Keratinocyte (primary cell): Measurements from ENCODE around the gene FLT3LG. TPM values are rescaled to one million over a fixed set of nuclear protein-coding genes. Genes with fewer than 3 reads are reported as not detected.

Experiments
- DNase-seq: peaks from one replicate; pipeline ENCODE4 v3.0.0-alpha.2; 2011; ENCODE audit warnings: low read depth, missing footprints, low spot score
- FAIRE-seq: peaks from 2 replicates; lab custom pipeline; 2011; peaks lifted over from hg19 to GRCh38; lab: Jason Lieb, UNC
- H2AFZ ChIP-seq: 2 replicates; pipeline ENCODE4 v1.6.0; 2012; ENCODE audit warnings: low read length, control low read depth, inconsistent platforms; ENCODE audit not compliant: control insufficient read depth
- H3K27ac ChIP-seq: 2 replicates; pipeline ENCODE4 v1.5.1; 2011; ENCODE audit warnings: low read length; ENCODE audit not compliant: control insufficient read depth, insufficient read depth
- H3K27me3 ChIP-seq: 3 replicates; pipeline ENCODE4 v1.6.0; 2011; ENCODE audit warnings: low read length; ENCODE audit not compliant: control insufficient read depth, insufficient read depth; ENCODE audit errors: extremely low read depth
- H3K36me3 ChIP-seq, 2 experiments: 2 replicates in 1 of 2; 3 replicates in 1 of 2; pipeline ENCODE4 v1.5.1; 2011; ENCODE audit warnings: low read length in 2 of 2, mild to moderate bottlenecking in 1 of 2; ENCODE audit not compliant: control insufficient read depth in 2 of 2, insufficient read depth in 2 of 2; ENCODE audit errors: extremely low read depth in 1 of 2
- H3K4me1 ChIP-seq: 3 replicates; pipeline ENCODE4 v1.5.1; 2011; ENCODE audit warnings: low read length; ENCODE audit not compliant: control insufficient read depth, insufficient read depth; ENCODE audit errors: extremely low read depth
- H3K4me2 ChIP-seq: 3 replicates; pipeline ENCODE4 v1.6.0; 2011; ENCODE audit warnings: low read depth, low read length; ENCODE audit not compliant: control insufficient read depth, insufficient read depth; ENCODE audit errors: extremely low read depth
- H3K4me3 ChIP-seq, 3 experiments: fragments of 200-600 bp in 1 of 3; sonication (generic) in 1 of 3; 2 replicates in 2 of 3; 3 replicates in 1 of 3; pipeline ENCODE4 v1.5.1; 2011 to 2016; ENCODE audit warnings: low read length in 3 of 3, mild to moderate bottlenecking in 3 of 3, control low read depth in 2 of 3, inconsistent platforms in 1 of 3, low read depth in 1 of 3, mixed read lengths in 1 of 3, mixed run types in 1 of 3, moderate library complexity in 1 of 3; ENCODE audit not compliant: control insufficient read depth in 2 of 3, insufficient read depth in 2 of 3; ENCODE audit errors: extremely low read depth in 1 of 3
- H3K79me2 ChIP-seq: 2 replicates; pipeline ENCODE4 v1.6.0; 2012; ENCODE audit warnings: low read length; ENCODE audit not compliant: control insufficient read depth, insufficient read depth
- H3K9ac ChIP-seq: 3 replicates; pipeline ENCODE4 v1.6.0; 2011; ENCODE audit warnings: low read length; ENCODE audit not compliant: control insufficient read depth, insufficient read depth; ENCODE audit errors: extremely low read depth
- H3K9me1 ChIP-seq: 3 replicates; pipeline ENCODE4 v1.6.0; 2011; ENCODE audit warnings: low read length; ENCODE audit not compliant: control insufficient read depth, insufficient read depth; ENCODE audit errors: extremely low read depth
- H3K9me3 ChIP-seq: 2 replicates; pipeline ENCODE4 v1.5.1; 2012; ENCODE audit warnings: low read depth, low read length; ENCODE audit not compliant: control insufficient read depth
- H4K20me1 ChIP-seq: 3 replicates; pipeline ENCODE4 v1.6.0; 2011; ENCODE audit warnings: low read length; ENCODE audit not compliant: control insufficient read depth, insufficient read depth; ENCODE audit errors: extremely low read depth
- CTCF ChIP-seq, 3 experiments: IDR thresholded peaks in 1 of 3; conservative IDR thresholded peaks in 1 of 3; optimal IDR thresholded peaks in 1 of 3; 2 replicates in 2 of 3; 3 replicates in 1 of 3; pipeline versions ENCODE3 to v1.5.1; 2011; ENCODE audit warnings: low read length in 3 of 3, mild to moderate bottlenecking in 3 of 3, moderate library complexity in 2 of 3, control low read depth in 1 of 3, inconsistent platforms in 1 of 3; ENCODE audit not compliant: insufficient read depth in 2 of 3; ENCODE audit errors: extremely low read depth in 1 of 3
- EZH2 ChIP-seq: IDR thresholded peaks from one replicate; pipeline ENCODE4 v1.6.1; 2012; ENCODE audit warnings: inconsistent platforms, mild to moderate bottlenecking, low read length, moderate library complexity
- dilution Hi-C: fragments of 300-500 bp; cut with MboI; formaldehyde crosslinking; loops from one replicate; pipeline ENCODE4 v1.7.0; 2020; ENCODE audit warnings: low sequenced_read_pairs; ENCODE audit not compliant: extremely low pct_ligation_motif_present
- polyA plus RNA-seq, 5 experiments: library from polyadenylated mRNA; depleted of rRNA in 3 of 5; stranded (reverse) in 3 of 5; stranded (forward) in 1 of 5; unstranded in 1 of 5; fragments of >200 nt; gene quantifications; 1 replicate in 1 of 5; 2 replicates in 3 of 5; 3 replicates in 1 of 5; pipeline versions ENCODE4 v1.2.1 to v1.2.3, GENCODE V29; 2011 to 2012; ENCODE audit warnings: missing spikeins in 2 of 5, low read depth in 1 of 5, low replicate concordance in 1 of 5

FLT3LG gene
- polyA plus RNA-seq, 1 donor (not counting 4 experiments of a cell fraction or from before 2014, with no cell fraction given), result 0.80 TPM

- no peak for DNase-seq
- no peaks in the 10 kb centered on the region for H3K27me3 ChIP-seq
- H3K4me2 ChIP-seq, result no peak overlapping the region
- H2AFZ ChIP-seq, result no peak overlapping the region
- no peak overlapping the region for H3K4me3 ChIP-seq
- H3K79me2 ChIP-seq, result peaks cover 11% of the 10 kb centered on the region
- peaks cover 4 to 5% of the 10 kb centered on the region in 2 experiments for H3K36me3 ChIP-seq
- H3K9ac ChIP-seq, result no peak overlapping the region
- H4K20me1 ChIP-seq, result no peaks in the 10 kb centered on the region
- no peak for FAIRE-seq
- dilution Hi-C loops, result no loop called here
- peaks cover 9% of the 10 kb centered on the region for H3K4me1 ChIP-seq
- no peaks in the 10 kb centered on the region for H3K9me3 ChIP-seq
- H3K9me1 ChIP-seq, result no peaks in the 10 kb centered on the region
- no peak overlapping the region for H3K27ac ChIP-seq
- TF ChIP-seq CTCF (optimal IDR thresholded peaks at IDR 0.05 in 1 of 3, IDR thresholded peaks at IDR 0.05 in 1 of 3, conservative IDR thresholded peaks at IDR 0.05 in 1 of 3; ENCODE audit: extremely low read depth in 1 of 3, insufficient read depth in 2 of 3, low read length in 3 of 3), result no peak
- no peak for TF ChIP-seq EZH2
These were observed 17.7 kb upstream of the FLT3LG start for GRCh38 chr19:49456326-49456725.

GRCh38 chr19:49458567-49458903 is 15.5 kb upstream of the FLT3LG start:
- H3K9ac ChIP-seq, result no peak overlapping the region
- peaks cover 8% of the 10 kb centered on the region for H3K79me2 ChIP-seq
- FAIRE-seq, result no peak
- no peaks in the 10 kb centered on the region for H3K9me1 ChIP-seq
- TF ChIP-seq EZH2, result no peak
- TF ChIP-seq CTCF (optimal IDR thresholded peaks at IDR 0.05 in 1 of 3, IDR thresholded peaks at IDR 0.05 in 1 of 3, conservative IDR thresholded peaks at IDR 0.05 in 1 of 3; ENCODE audit: extremely low read depth in 1 of 3, insufficient read depth in 2 of 3, low read length in 3 of 3), result no peak
- H2AFZ ChIP-seq, result no peak overlapping the region
- H3K4me2 ChIP-seq, result no peak overlapping the region
- DNase-seq, result no peak
- peaks cover 9% of the 10 kb centered on the region for H3K4me1 ChIP-seq
- H3K27me3 ChIP-seq, result no peaks in the 10 kb centered on the region
- no peak overlapping the region for H3K4me3 ChIP-seq
- no peaks in the 10 kb centered on the region for H4K20me1 ChIP-seq
- H3K27ac ChIP-seq, result no peak overlapping the region
- dilution Hi-C loops, result no loop called here
- H3K9me3 ChIP-seq, result no peaks in the 10 kb centered on the region
- peaks cover 4 to 5% of the 10 kb centered on the region in 2 experiments for H3K36me3 ChIP-seq
